Neural progenitor cell (in vitro differentiated cells): Measurements from ENCODE around the gene ADM5. TPM values are rescaled to one million over a fixed set of nuclear protein-coding genes. Genes with fewer than 3 reads are reported as not detected.

Experiments
- DNase-seq: peaks from one replicate; pipeline ENCODE4 v3.0.0-alpha.2; 2016; ENCODE audit warnings: low spot score
- H2AFZ ChIP-seq: fragments of 200-600 bp; sonication (generic); replicated peaks from 2 replicates; pipeline ENCODE4 v1.6.1; 2016; ENCODE audit warnings: antibody characterized with exemption
- H3F3A ChIP-seq: fragments of 200-600 bp; sonication (generic); 2 replicates; pipeline ENCODE4 v1.6.1; 2016; ENCODE audit warnings: antibody characterized with exemption, low read depth
- H3K27ac ChIP-seq: fragments of 200-600 bp; sonication (generic); 2 replicates; pipeline ENCODE4 v1.5.1; 2016; ENCODE audit warnings: mild to moderate bottlenecking
- H3K27me3 ChIP-seq: fragments of 200-600 bp; sonication (generic); 2 replicates; pipeline ENCODE4 v1.6.1; 2016; ENCODE audit warnings: mild to moderate bottlenecking, moderate library complexity
- H3K36me3 ChIP-seq: fragments of 200-600 bp; sonication (generic); 2 replicates; pipeline ENCODE4 v1.5.1; 2016
- H3K4me1 ChIP-seq: fragments of 200-600 bp; sonication (generic); 2 replicates; pipeline ENCODE4 v1.6.1; 2016; ENCODE audit warnings: mixed run types
- H3K4me2 ChIP-seq: fragments of 200-600 bp; sonication (generic); 2 replicates; pipeline ENCODE4 v1.6.1; 2016
- H3K4me3 ChIP-seq: fragments of 200-600 bp; sonication (generic); 2 replicates; pipeline ENCODE4 v1.5.1; 2016
- H3K79me2 ChIP-seq: fragments of 200-600 bp; sonication (generic); 2 replicates; pipeline ENCODE4 v1.6.1; 2016; ENCODE audit warnings: low read depth
- H3K9ac ChIP-seq: fragments of 200-600 bp; sonication (generic); 2 replicates; pipeline ENCODE4 v1.6.1; 2016
- H3K9me3 ChIP-seq: fragments of 200-600 bp; sonication (generic); 2 replicates; pipeline ENCODE4 v1.5.1; 2016; ENCODE audit warnings: low read depth
- H4K20me1 ChIP-seq: fragments of 200-600 bp; sonication (generic); 2 replicates; pipeline ENCODE4 v1.6.1; 2016; ENCODE audit warnings: low read depth
- H3K27ac Mint-ChIP-seq: 3 replicates; pipeline ENCODE4 v1.8.0; 2021; ENCODE audit warnings: mixed read lengths
- H3K27me3 Mint-ChIP-seq: 2 replicates; pipeline ENCODE4 v1.8.0; 2022; ENCODE audit warnings: low read depth, mild to moderate bottlenecking, inconsistent platforms, moderate library complexity, mixed read lengths; ENCODE audit not compliant: insufficient read depth
- H3K36me3 Mint-ChIP-seq: 3 replicates; pipeline ENCODE4 v1.8.0; 2021; ENCODE audit warnings: mixed read lengths
- H3K4me1 Mint-ChIP-seq: 3 replicates; pipeline ENCODE4 v1.8.0; 2021; ENCODE audit warnings: mixed read lengths
- H3K4me3 Mint-ChIP-seq: 3 replicates; pipeline ENCODE4 v1.8.0; 2021; ENCODE audit warnings: mild to moderate bottlenecking, moderate library complexity, mixed read lengths
- H3K9me3 Mint-ChIP-seq: 3 replicates; pipeline ENCODE4 v1.8.0; 2020; ENCODE audit warnings: mixed read lengths
- CTCF ChIP-seq: fragments of 200-600 bp; sonication (generic); IDR thresholded peaks from 2 replicates; pipeline ENCODE4 v1.5.1; 2017; ENCODE audit warnings: antibody characterized with exemption, mild to moderate bottlenecking
- EZH2 ChIP-seq: fragments of 200-600 bp; sonication (generic); IDR thresholded peaks from 2 replicates; pipeline ENCODE4 v1.6.1; 2017; ENCODE audit warnings: antibody characterized with exemption, mild to moderate bottlenecking, moderate library complexity
- EZH2phosphoT487 ChIP-seq: fragments of 200-600 bp; sonication (generic); IDR thresholded peaks from 2 replicates; pipeline ENCODE4 v1.6.1; 2017; ENCODE audit warnings: antibody characterized with exemption
- total RNA-seq: library from RNA; depleted of rRNA; stranded (reverse); fragments of >200 nt; gene quantifications from 2 replicates; pipeline ENCODE4 v1.2.3, GENCODE V29; 2015; ENCODE audit warnings: low replicate concordance

Gene ADM5
- total RNA-seq, 1 donor from 2014 or later: 6.0 TPM

- H3K27me3 Mint-ChIP-seq: peaks cover 5% of the 10 kb centered on the region
- H3K4me3 Mint-ChIP-seq: peak overlapping the region; percentile 98
- peaks cover 39% of the 10 kb centered on the region for H3K79me2 ChIP-seq
- H2AFZ ChIP-seq: peak overlapping the region; percentile 88
- H3K9ac ChIP-seq: peak overlapping the region; percentile 86
- no peaks in the 10 kb centered on the region for H3K36me3 ChIP-seq
- peaks cover 28% of the 10 kb centered on the region for H3F3A ChIP-seq
- peak overlapping the region; percentile 98 for H3K27ac Mint-ChIP-seq
- DNase-seq: no peak
- peak; percentile 33 for TF ChIP-seq CTCF
- TF ChIP-seq EZH2: no peak
- H4K20me1 ChIP-seq: peaks cover 19% of the 10 kb centered on the region
- no peaks in the 10 kb centered on the region for H3K9me3 ChIP-seq
- H3K27ac ChIP-seq: no peak overlapping the region
- peaks cover 11% of the 10 kb centered on the region for H3K4me1 ChIP-seq
- H3K4me3 ChIP-seq: peak overlapping the region; percentile 85
- H3K9me3 Mint-ChIP-seq: no peaks in the 10 kb centered on the region
- H3K27me3 ChIP-seq: no peaks in the 10 kb centered on the region
- peaks cover 20% of the 10 kb centered on the region for H3K4me1 Mint-ChIP-seq
- H3K36me3 Mint-ChIP-seq: peaks cover 9% of the 10 kb centered on the region
- peak overlapping the region; percentile 93 for H3K4me2 ChIP-seq
These were observed 23.3 kb upstream of the ADM5 start for GRCh38 chr19:49666120-49666444.

GRCh38 chr19:49667473-49667872 lies 21.9 kb upstream of the ADM5 start:
- Histone ChIP-seq H3K9ac (no peak overlapping the region), H3K27me3 (no peaks in the 10 kb centered on the region), H3K79me2 (peaks cover 39% of the 10 kb centered on the region), H3K36me3 (no peaks in the 10 kb centered on the region), H3K4me3 (no peak overlapping the region), H3K27ac (no peak overlapping the region), H3K9me3 (no peaks in the 10 kb centered on the region), H3K4me2 (no peak overlapping the region), H3F3A (peaks cover 41% of the 10 kb centered on the region), H4K20me1 (peaks cover 25% of the 10 kb centered on the region), H3K4me1 (peaks cover 11% of the 10 kb centered on the region), H2AFZ (no peak overlapping the region)
- H3K36me3 Mint-ChIP-seq: peaks cover 13% of the 10 kb centered on the region
- DNase-seq: no peak
- peaks cover 5% of the 10 kb centered on the region for H3K27me3 Mint-ChIP-seq
- no peaks in the 10 kb centered on the region for H3K9me3 Mint-ChIP-seq
- H3K4me1 Mint-ChIP-seq: peaks cover 29% of the 10 kb centered on the region
- peak overlapping the region; percentile 98 for H3K4me3 Mint-ChIP-seq
- TF ChIP-seq EZH2phosphoT487 (no peak), CTCF (no peak), EZH2 (no peak)
- peak overlapping the region; percentile 16 for H3K27ac Mint-ChIP-seq

- H3K27me3 ChIP-seq: no peaks in the 10 kb centered on the region
- peaks cover 32% of the 10 kb centered on the region for H3K79me2 ChIP-seq
- H3K27ac ChIP-seq: no peak overlapping the region
- peaks cover 7% of the 10 kb centered on the region for H3K4me1 ChIP-seq
- H3K9me3 Mint-ChIP-seq: no peaks in the 10 kb centered on the region
- H3K27ac Mint-ChIP-seq: no peak overlapping the region
- H3K9ac ChIP-seq: no peak overlapping the region
- no peak overlapping the region for H2AFZ ChIP-seq
- H3K9me3 ChIP-seq: no peaks in the 10 kb centered on the region
- DNase-seq: no peak
- peaks cover 13% of the 10 kb centered on the region for H3K36me3 Mint-ChIP-seq
- H3K4me2 ChIP-seq: no peak overlapping the region
- peak overlapping the region; percentile 9 for H3K4me3 Mint-ChIP-seq
- no peak overlapping the region for H3K4me3 ChIP-seq
- peaks cover 7% of the 10 kb centered on the region for H4K20me1 ChIP-seq
- H3F3A ChIP-seq: peaks cover 39% of the 10 kb centered on the region
- no peaks in the 10 kb centered on the region for H3K36me3 ChIP-seq
- H3K27me3 Mint-ChIP-seq: no peaks in the 10 kb centered on the region
- TF ChIP-seq CTCF (no peak), EZH2phosphoT487 (no peak), EZH2 (no peak)
- H3K4me1 Mint-ChIP-seq: peaks cover 24% of the 10 kb centered on the region
These were observed 19.9 kb upstream of the ADM5 start for GRCh38 chr19:49669516-49669915.
